ENCODE data around the gene TRHDE. TPM values are rescaled to one million over a fixed set of nuclear protein-coding genes. Genes with fewer than 3 reads are reported as not detected.

Gene TRHDE
- total RNA-seq, 1 donor from 2014 or later, result 0.51 TPM

- no peaks in the 10 kb centered on the region for H3K36me3 Mint-ChIP-seq (ENCODE audit: low read depth)
- TF ChIP-seq CTCF (conservative IDR thresholded peaks at IDR 0.05), result no peak
- H3K4me1 Mint-ChIP-seq, result peaks cover 16% of the 10 kb centered on the region
- no peak for DNase-seq (ENCODE audit: low read depth, low spot score)
- H3K27me3 Mint-ChIP-seq (ENCODE audit: low read depth), result peaks cover 59% of the 10 kb centered on the region
- no peak overlapping the region for H3K4me3 Mint-ChIP-seq
- no peaks in the 10 kb centered on the region for H3K9me3 Mint-ChIP-seq
- H3K27ac Mint-ChIP-seq (ENCODE audit: unreplicated experiment), result no peak overlapping the region
Measured at GRCh38 chr12:72269491-72269890, 2.7 kb upstream of the TRHDE start.

- H3K36me3 Mint-ChIP-seq (ENCODE audit: low read depth), result no peaks in the 10 kb centered on the region
- H3K27ac Mint-ChIP-seq (ENCODE audit: unreplicated experiment), result no peak overlapping the region
- DNase-seq (ENCODE audit: low read depth, low spot score), result no peak
- peak overlapping the region; percentile 17 for H3K4me3 Mint-ChIP-seq
- peaks cover 16% of the 10 kb centered on the region for H3K4me1 Mint-ChIP-seq
- no peak for TF ChIP-seq CTCF (conservative IDR thresholded peaks at IDR 0.05)
- H3K27me3 Mint-ChIP-seq (ENCODE audit: low read depth), result peaks cover 67% of the 10 kb centered on the region
- no peaks in the 10 kb centered on the region for H3K9me3 Mint-ChIP-seq
Measured at GRCh38 chr12:72270246-72270645, 1.9 kb upstream of the TRHDE start.

- no peak overlapping the region for H3K27ac Mint-ChIP-seq (ENCODE audit: unreplicated experiment)
Measured at GRCh38 chr12:72270961-72271360, 1.2 kb upstream of the TRHDE start.

GRCh38 chr12:72271451-72272090 is 599 bp upstream of the TRHDE start:
- Mint-ChIP-seq H3K4me1 (peaks cover 16% of the 10 kb centered on the region), H3K27ac (ENCODE audit: unreplicated experiment) (peak overlapping the region; percentile 35), H3K9me3 (no peaks in the 10 kb centered on the region), H3K36me3 (ENCODE audit: low read depth) (no peaks in the 10 kb centered on the region), H3K27me3 (ENCODE audit: low read depth) (peaks cover 78% of the 10 kb centered on the region), H3K4me3 (peak overlapping the region; percentile 95)
- peak; percentile 48 for DNase-seq (ENCODE audit: low read depth, low spot score)
- no peak for TF ChIP-seq CTCF (conservative IDR thresholded peaks at IDR 0.05)

More at GRCh38 chr12:72270961-72271360, 1.2 kb upstream of the TRHDE start:
- TF ChIP-seq CTCF (conservative IDR thresholded peaks at IDR 0.05), result no peak
- peak overlapping the region; percentile 95 for H3K4me3 Mint-ChIP-seq
- H3K27me3 Mint-ChIP-seq (ENCODE audit: low read depth), result peaks cover 73% of the 10 kb centered on the region
- no peak for DNase-seq (ENCODE audit: low read depth, low spot score)
- H3K36me3 Mint-ChIP-seq (ENCODE audit: low read depth), result no peaks in the 10 kb centered on the region
- H3K4me1 Mint-ChIP-seq, result peaks cover 16% of the 10 kb centered on the region
- H3K9me3 Mint-ChIP-seq, result no peaks in the 10 kb centered on the region

DNA sequence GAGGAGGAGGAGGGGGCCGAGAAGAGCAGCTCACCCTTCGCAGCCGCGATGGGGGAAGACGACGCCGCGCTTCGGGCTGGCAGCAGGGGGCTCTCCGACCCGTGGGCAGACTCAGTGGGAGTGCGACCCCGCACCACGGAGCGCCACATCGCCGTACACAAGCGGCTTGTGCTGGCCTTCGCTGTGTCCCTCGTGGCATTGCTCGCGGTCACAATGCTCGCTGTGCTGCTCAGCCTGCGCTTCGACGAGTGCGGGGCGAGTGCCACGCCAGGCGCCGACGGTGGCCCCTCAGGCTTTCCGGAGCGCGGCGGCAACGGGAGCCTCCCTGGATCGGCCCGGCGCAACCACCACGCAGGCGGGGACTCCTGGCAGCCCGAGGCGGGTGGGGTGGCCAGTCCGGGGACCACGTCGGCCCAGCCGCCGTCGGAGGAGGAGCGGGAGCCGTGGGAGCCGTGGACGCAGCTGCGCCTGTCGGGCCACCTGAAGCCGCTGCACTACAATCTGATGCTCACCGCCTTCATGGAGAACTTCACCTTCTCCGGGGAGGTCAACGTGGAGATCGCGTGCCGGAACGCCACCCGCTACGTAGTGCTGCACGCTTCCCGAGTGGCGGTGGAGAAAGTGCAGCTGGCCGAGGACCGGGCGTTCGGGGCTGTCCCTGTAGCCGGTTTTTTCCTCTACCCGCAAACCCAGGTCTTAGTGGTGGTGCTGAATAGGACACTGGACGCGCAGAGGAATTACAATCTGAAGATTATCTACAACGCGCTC is 745 bp downstream of the TRHDE start:
- H3K36me3 Mint-ChIP-seq (ENCODE audit: low read depth), result no peaks in the 10 kb centered on the region
- H3K27ac Mint-ChIP-seq (ENCODE audit: unreplicated experiment), result no peak overlapping the region
- peaks cover 16% of the 10 kb centered on the region for H3K4me1 Mint-ChIP-seq
- peaks cover 88% of the 10 kb centered on the region for H3K27me3 Mint-ChIP-seq (ENCODE audit: low read depth)
- no peaks in the 10 kb centered on the region for H3K9me3 Mint-ChIP-seq
- H3K4me3 Mint-ChIP-seq, result peak overlapping the region; percentile 95
- TF ChIP-seq CTCF (conservative IDR thresholded peaks at IDR 0.05), result no peak
- peak; percentile 20 for DNase-seq (ENCODE audit: low read depth, low spot score)

Measured in neural crest cell (in vitro differentiated cells).